ENCODE measurements around the gene RFNG.

- TF ChIP-seq, protein P1, sequence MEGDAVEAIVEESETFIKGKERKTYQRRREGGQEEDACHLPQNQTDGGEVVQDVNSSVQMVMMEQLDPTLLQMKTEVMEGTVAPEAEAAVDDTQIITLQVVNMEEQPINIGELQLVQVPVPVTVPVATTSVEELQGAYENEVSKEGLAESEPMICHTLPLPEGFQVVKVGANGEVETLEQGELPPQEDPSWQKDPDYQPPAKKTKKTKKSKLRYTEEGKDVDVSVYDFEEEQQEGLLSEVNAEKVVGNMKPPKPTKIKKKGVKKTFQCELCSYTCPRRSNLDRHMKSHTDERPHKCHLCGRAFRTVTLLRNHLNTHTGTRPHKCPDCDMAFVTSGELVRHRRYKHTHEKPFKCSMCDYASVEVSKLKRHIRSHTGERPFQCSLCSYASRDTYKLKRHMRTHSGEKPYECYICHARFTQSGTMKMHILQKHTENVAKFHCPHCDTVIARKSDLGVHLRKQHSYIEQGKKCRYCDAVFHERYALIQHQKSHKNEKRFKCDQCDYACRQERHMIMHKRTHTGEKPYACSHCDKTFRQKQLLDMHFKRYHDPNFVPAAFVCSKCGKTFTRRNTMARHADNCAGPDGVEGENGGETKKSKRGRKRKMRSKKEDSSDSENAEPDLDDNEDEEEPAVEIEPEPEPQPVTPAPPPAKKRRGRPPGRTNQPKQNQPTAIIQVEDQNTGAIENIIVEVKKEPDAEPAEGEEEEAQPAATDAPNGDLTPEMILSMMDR (IDR thresholded peaks at IDR 0.05), result no peak
- TF ChIP-seq EZH2 (IDR thresholded peaks at IDR 0.05), result no peak
- TF ChIP-seq EZH2phosphoT487 (IDR thresholded peaks at IDR 0.05), result no peak
These were observed 45.1 kb upstream of the RFNG start for GRCh38 chr17:82096709-82097183.

Data from neural progenitor cell (in vitro differentiated cells).